NB4 (cell line): ENCODE results near the gene SLC12A5.

Experiments used
- DNase-seq: peaks from one replicate; pipeline ENCODE4 v3.0.0; 2010; ENCODE audit warnings: low read depth
- H3K4me3 ChIP-seq: one replicate; pipeline ENCODE4 v1.5.1; 2011; ENCODE audit warnings: mild to moderate bottlenecking, low read depth, low read length, moderate library complexity
- MAX ChIP-seq: IDR thresholded peaks from 2 replicates; pipeline ENCODE4 v1.6.1; 2011; ENCODE audit warnings: low read depth, low read length
- MYC ChIP-seq: IDR thresholded peaks from 2 replicates; pipeline ENCODE4 v1.6.1; 2011; ENCODE audit warnings: low read depth, low read length
- POLR2A ChIP-seq: IDR thresholded peaks from 2 replicates; pipeline ENCODE4 v1.6.1; 2011; ENCODE audit warnings: mild to moderate bottlenecking; ENCODE audit not compliant: insufficient read length; ENCODE audit errors: extremely low read depth
- TF ChIP-seq, protein P1 (sequence below): IDR thresholded peaks from one replicate; pipeline ENCODE4 v1.5.1; 2012; ENCODE audit warnings: low read depth, low read length

The SLC12A5 gene

GRCh38 chr20:46011631-46012482 is 17.2 kb upstream of the SLC12A5 start:
- no peak for TF ChIP-seq POLR2A
- TF ChIP-seq, protein P1, sequence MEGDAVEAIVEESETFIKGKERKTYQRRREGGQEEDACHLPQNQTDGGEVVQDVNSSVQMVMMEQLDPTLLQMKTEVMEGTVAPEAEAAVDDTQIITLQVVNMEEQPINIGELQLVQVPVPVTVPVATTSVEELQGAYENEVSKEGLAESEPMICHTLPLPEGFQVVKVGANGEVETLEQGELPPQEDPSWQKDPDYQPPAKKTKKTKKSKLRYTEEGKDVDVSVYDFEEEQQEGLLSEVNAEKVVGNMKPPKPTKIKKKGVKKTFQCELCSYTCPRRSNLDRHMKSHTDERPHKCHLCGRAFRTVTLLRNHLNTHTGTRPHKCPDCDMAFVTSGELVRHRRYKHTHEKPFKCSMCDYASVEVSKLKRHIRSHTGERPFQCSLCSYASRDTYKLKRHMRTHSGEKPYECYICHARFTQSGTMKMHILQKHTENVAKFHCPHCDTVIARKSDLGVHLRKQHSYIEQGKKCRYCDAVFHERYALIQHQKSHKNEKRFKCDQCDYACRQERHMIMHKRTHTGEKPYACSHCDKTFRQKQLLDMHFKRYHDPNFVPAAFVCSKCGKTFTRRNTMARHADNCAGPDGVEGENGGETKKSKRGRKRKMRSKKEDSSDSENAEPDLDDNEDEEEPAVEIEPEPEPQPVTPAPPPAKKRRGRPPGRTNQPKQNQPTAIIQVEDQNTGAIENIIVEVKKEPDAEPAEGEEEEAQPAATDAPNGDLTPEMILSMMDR = peak; percentile 22
- no peak overlapping the region for H3K4me3 ChIP-seq
- DNase-seq = peak; percentile 57

DNA sequence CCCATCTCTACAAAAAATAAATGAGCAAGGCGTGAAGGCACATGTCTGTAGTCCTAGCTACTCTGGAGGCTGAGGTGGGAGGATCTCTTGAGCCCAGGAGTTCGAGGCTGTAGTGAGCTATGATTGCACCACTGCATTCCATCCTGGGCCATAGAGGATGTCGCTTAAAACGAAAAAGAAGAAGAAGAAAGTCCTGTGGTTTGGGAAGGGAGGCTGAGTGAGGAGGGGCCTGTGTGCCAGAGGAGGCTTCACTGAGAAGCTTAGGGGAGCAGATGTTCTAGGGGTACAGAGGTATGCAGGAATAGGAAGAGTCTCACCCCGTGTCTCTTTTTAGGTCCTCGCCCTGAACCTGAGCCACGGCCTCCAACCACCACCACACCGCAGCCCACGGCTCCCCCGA is 16.1 kb upstream of the SLC12A5 start:
- TF ChIP-seq MYC (no peak), MAX (no peak), POLR2A (no peak)
- TF ChIP-seq, protein P1 = no peak
- peak; percentile 55 for DNase-seq
- H3K4me3 ChIP-seq = no peak overlapping the region

DNA sequence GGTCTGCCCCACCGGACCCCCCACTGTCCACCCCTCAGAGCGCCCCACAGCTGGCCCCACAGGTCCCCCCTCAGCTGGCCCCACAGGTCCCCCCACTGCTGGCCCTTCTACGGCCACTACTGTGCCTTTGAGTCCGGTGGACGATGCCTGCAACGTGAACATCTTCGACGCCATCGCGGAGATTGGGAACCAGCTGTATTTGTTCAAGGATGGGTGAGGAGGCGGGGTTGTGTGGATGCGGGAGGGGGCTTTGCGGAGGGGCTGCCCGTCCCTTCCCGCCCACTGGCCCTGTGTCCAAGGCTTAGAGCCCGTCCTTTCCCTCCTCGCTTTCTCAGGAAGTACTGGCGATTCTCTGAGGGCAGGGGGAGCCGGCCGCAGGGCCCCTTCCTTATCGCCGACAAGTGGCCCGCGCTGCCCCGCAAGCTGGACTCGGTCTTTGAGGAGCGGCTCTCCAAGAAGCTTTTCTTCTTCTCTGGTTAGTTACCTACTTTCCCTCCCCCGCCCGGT is 15.6 kb upstream of the SLC12A5 start:
- no peak for DNase-seq
- no peak overlapping the region for H3K4me3 ChIP-seq
- TF ChIP-seq POLR2A = no peak
- TF ChIP-seq MAX = no peak
- TF ChIP-seq MYC = no peak
- TF ChIP-seq, protein P1 = no peak

DNA sequence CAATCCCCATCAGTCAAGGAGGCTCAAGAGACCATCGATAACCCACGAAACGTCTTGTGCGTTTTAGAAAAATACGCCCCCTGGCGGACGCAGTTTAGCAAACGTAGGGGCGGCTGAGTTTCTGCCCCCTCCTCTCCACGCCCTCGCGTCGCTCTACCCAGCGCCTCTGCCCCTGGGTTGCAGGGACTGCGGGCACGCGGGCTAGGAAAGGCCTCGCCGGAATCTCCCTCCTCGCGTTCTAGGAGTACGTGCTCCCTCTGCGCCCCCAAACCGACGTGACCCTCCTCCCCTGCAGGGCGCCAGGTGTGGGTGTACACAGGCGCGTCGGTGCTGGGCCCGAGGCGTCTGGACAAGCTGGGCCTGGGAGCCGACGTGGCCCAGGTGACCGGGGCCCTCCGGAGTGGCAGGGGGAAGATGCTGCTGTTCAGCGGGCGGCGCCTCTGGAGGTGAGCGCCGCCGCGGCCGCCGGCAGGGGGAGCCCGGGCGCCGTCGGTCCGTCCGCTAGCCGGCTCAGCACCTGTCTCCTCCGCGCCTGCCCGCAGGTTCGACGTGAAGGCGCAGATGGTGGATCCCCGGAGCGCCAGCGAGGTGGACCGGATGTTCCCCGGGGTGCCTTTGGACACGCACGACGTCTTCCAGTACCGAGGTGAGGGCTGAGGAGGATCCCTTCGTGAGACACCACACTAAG is 15.0 kb upstream of the SLC12A5 start:
- TF ChIP-seq, protein P1 = peak; percentile 35
- no peak for TF ChIP-seq MAX
- DNase-seq = peak; percentile 62
- H3K4me3 ChIP-seq = no peak overlapping the region

- DNase-seq = no peak
- no peak overlapping the region for H3K4me3 ChIP-seq
- no peak for TF ChIP-seq MAX
- no peak for TF ChIP-seq MYC
- TF ChIP-seq, protein P1 = no peak
- TF ChIP-seq POLR2A = no peak
Observed at GRCh38 chr20:46014517-46015396, 14.3 kb upstream of the SLC12A5 start.
